ENCODE results near the gene NT5DC3. TPM values are rescaled to one million over a fixed set of nuclear protein-coding genes. Genes with fewer than 3 reads are reported as not detected.

Gene NT5DC3
- total RNA-seq, 6 donors from 2014 or later: 3.8 to 29.3 (median 7.3) TPM

GRCh38 chr12:103762473-103762872 is 78.6 kb downstream of the NT5DC3 start:
- Histone ChIP-seq H3K4me3 (no peak overlapping the region), H3K9me3 (no peaks in the 10 kb centered on the region), H3K4me1 (no peaks in the 10 kb centered on the region), H3K27ac (no peak overlapping the region), H3K36me3 (peaks cover 0 to 3% (median 0%) of the 10 kb centered on the region in 4 donors), H3K27me3 (no peaks in the 10 kb centered on the region)
- 81 to 100% methylated on average over 1 to 5 of the region's 5 CpGs for WGBS, 2 donors
- no peak for TF ChIP-seq POLR2AphosphoS5 (IDR thresholded peaks at IDR 0.05)
- TF ChIP-seq EP300 (IDR thresholded peaks at IDR 0.05): no peak
- TF ChIP-seq POLR2A (IDR thresholded peaks at IDR 0.05): no peak
- no peak for TF ChIP-seq CTCF (IDR thresholded peaks at IDR 0.05)
- DNase-seq: no peak
- peak in 1 of 2 donors; percentile 23 for ATAC-seq (ENCODE audit: low FRiP score in 2 of 2)

GRCh38 chr12:103758310-103759089 is 82.5 kb downstream of the NT5DC3 start:
- ATAC-seq (ENCODE audit: low FRiP score in 2 of 2): no peak
- Histone ChIP-seq H3K36me3 (no peaks in the 10 kb centered on the region), H3K27me3 (no peaks in the 10 kb centered on the region), H3K9me3 (no peaks in the 10 kb centered on the region), H3K4me1 (no peaks in the 10 kb centered on the region), H3K4me3 (no peak overlapping the region), H3K27ac (no peak overlapping the region)
- TF ChIP-seq CTCF (IDR thresholded peaks at IDR 0.05) (no peak), POLR2AphosphoS5 (IDR thresholded peaks at IDR 0.05) (no peak), POLR2A (IDR thresholded peaks at IDR 0.05) (no peak), EP300 (IDR thresholded peaks at IDR 0.05) (no peak)
- no peak for DNase-seq
- 87 to 93% methylated on average over 9 to 10 of the region's 10 CpGs for WGBS, 2 donors

GRCh38 chr12:103757248-103757647 is 83.8 kb downstream of the NT5DC3 start:
- TF ChIP-seq EP300 (IDR thresholded peaks at IDR 0.05) (no peak), POLR2AphosphoS5 (IDR thresholded peaks at IDR 0.05) (no peak), POLR2A (IDR thresholded peaks at IDR 0.05) (no peak), CTCF (IDR thresholded peaks at IDR 0.05) (no peak)
- no peak for ATAC-seq (ENCODE audit: low FRiP score in 2 of 2)
- no peaks in the 10 kb centered on the region for H3K9me3 ChIP-seq
- H3K27ac ChIP-seq: no peak overlapping the region
- H3K27me3 ChIP-seq: no peaks in the 10 kb centered on the region
- no peak overlapping the region for H3K4me3 ChIP-seq
- no peak for DNase-seq
- H3K36me3 ChIP-seq: no peaks in the 10 kb centered on the region
- 87 to 94% methylated on average over 1 of the region's 1 CpG for WGBS, 2 donors
- no peaks in the 10 kb centered on the region for H3K4me1 ChIP-seq

- Histone ChIP-seq H3K4me3 (no peak overlapping the region), H3K9me3 (no peaks in the 10 kb centered on the region), H3K36me3 (no peaks in the 10 kb centered on the region), H3K27me3 (no peaks in the 10 kb centered on the region), H3K4me1 (no peaks in the 10 kb centered on the region), H3K27ac (no peak overlapping the region)
- TF ChIP-seq POLR2AphosphoS5 (IDR thresholded peaks at IDR 0.05): no peak
- no peak for TF ChIP-seq CTCF (IDR thresholded peaks at IDR 0.05)
- no peak for ATAC-seq (ENCODE audit: low FRiP score in 2 of 2)
- 85 to 89% methylated on average over 5 of the region's 5 CpGs for WGBS, 2 donors
- no peak for DNase-seq
These were observed 84.6 kb downstream of the NT5DC3 start for GRCh38 chr12:103756443-103756842.

GRCh38 chr12:103755425-103755824 is 85.6 kb downstream of the NT5DC3 start:
- H3K9me3 ChIP-seq: no peaks in the 10 kb centered on the region
- H3K4me3 ChIP-seq: no peak overlapping the region
- no peak overlapping the region for H3K27ac ChIP-seq
- DNase-seq (no peak), ATAC-seq (ENCODE audit: low FRiP score in 2 of 2) (no peak)
- TF ChIP-seq POLR2AphosphoS5 (IDR thresholded peaks at IDR 0.05) (no peak), POLR2A (IDR thresholded peaks at IDR 0.05) (no peak), CTCF (IDR thresholded peaks at IDR 0.05) (no peak), EP300 (IDR thresholded peaks at IDR 0.05) (no peak)
- no peaks in the 10 kb centered on the region for H3K4me1 ChIP-seq
- H3K27me3 ChIP-seq: no peaks in the 10 kb centered on the region
- H3K36me3 ChIP-seq: no peaks in the 10 kb centered on the region
- 62 to 88% methylated on average over 1 to 3 of the region's 3 CpGs for WGBS, 2 donors
